ENCODE measurements around the gene GIMD1.

GIMD1 gene

DNA sequence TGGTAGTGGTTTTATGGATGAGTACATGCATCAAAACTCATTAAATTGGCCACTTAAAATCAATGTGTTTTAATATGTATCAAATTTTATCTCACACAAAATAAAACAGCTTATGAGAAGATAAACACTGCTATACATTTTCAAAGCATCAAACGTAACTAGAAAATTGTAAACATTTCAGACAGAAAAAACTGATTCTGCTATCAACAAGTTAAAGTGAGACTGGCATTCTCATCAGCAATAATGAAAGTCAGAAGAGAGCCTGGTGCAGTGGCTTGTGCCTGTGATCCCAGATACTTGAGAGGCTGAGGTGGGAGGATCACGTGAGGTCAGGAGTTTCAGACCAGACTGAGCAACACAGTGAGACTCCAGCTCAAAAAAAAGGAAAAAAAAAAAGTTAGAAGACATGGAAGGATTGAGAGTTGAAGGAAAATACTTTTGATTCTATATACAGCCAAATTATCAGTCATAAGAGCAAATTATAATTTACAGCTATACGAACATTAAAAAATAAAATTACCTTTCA is 55.5 kb downstream of the GIMD1 start:
- FAIRE-seq, result no peak

DNA sequence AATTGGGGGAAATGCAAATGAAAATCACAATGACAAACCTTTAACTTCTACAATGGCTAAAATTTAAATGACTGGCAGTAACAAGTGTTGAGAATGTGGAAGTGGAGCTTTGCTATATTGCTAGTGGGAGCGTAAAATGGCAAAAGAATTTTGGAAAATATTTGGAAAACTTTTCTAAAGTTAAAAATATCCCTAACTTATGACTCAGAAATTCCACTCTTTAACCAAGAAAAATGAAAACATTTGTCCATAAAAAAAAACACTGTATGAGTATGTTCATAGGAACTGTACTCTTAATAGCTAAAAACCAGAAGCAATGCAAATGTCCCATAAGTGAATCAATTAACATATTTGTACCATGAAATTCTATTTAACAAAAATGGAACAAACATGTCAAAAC is 56.2 kb downstream of the GIMD1 start:
- no peak for FAIRE-seq

All from colon (tissue), 2 donors.